NCI-H146 (cell line): ENCODE data around the gene OR5L2.
A peak's percentile ranks its signal among the peaks of the same experiment; 100 is the strongest.
"Not testable (repeated sequence)": the region's sequence is repeated elsewhere in the genome, so short reads cannot be mapped to it uniquely, and the experiment has no call there.

Experiments used
- DNase-seq: peaks from one replicate; lab custom pipeline; 2025; lab: John Stamatoyannopoulos, UW

The OR5L2 gene

GRCh38 chr11:55826919-55827318 lies at the start of gene OR5L2:
Gene OR5L2 (plus strand): TSS chr11:55827219. CDS start chr11:55827219, 0 bp downstream.
- no peak for DNase-seq

DNA sequence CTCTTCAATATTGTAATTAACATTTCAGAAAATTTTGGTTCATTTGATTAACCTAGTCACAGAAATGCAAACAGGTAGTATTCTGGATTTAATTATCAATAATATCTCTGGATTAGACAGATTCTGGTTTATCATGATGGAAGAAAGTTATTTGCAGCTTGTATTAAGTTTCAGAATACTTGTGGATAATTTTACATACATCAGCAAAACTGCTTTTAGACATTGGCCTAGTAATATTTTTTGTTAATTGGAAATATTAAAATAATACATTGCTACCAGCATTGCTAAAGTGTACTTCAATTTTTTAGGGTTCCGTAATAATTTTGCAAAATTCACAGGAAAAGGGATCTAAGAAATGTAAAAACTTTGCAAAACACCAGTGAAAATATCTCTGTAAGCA lies 35.4 kb upstream of the OR5L2 start:
- DNase-seq: no peak

GRCh38 chr11:55793321-55793720 lies 33.7 kb upstream of the OR5L2 start:
- no peak for DNase-seq

- DNase-seq: no peak
Measured at GRCh38 chr11:55795256-55795655, 31.8 kb upstream of the OR5L2 start, which contains the start of gene OR5D14. Gene OR5D14 (plus strand): TSS chr11:55795556. CDS start chr11:55795556, 0 bp downstream.

DNA sequence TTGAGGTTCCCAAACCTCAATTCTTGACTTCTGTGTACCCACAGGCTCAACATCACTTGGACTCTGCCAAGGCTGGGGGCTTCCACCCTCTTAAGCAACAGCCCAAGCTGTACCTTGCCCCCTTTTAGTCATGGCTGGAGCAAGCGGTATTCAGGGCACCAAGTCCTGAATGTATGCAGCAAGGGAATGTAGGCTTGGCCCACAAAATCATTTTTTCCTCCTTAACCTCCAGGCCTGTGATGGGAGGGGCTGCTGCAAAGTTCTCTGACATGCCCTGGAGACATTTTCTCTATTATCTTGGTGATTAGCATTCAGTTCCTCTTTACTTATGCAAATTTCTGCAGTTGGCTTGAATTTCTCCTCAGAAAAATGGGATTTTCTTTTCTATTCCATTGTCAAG lies 20.8 kb upstream of the OR5L2 start:
- DNase-seq: no peak

- DNase-seq: no peak
Measured at GRCh38 chr11:55811067-55811466, 16.0 kb upstream of the OR5L2 start, which contains the start of gene OR5L1. Gene OR5L1 (plus strand): TSS chr11:55811367. CDS start chr11:55811467, 100 bp downstream.

DNA sequence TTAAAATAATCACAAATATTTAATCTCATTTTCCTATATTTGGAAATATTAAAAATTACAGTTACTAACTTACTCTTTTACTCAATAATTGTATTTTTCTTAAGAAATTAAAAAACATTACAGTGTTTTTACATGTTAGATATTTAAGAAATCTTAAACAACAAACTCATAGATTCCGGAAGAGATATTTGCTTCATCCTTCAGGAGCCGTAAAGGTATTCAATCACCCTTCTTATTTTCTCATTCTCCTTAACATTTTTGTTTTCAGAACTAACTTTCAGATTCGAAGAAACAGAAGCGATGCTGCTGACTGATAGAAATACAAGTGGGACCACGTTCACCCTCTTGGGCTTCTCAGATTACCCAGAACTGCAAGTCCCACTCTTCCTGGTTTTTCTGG lies 7.7 kb upstream of the OR5L2 start, which contains the start of gene OR5D18:
OR5D18 (plus strand) TSS at position 301 of the 400 bp plus-strand sequence; CDS start at position 301, 0 bp downstream.
- DNase-seq: no peak

DNA sequence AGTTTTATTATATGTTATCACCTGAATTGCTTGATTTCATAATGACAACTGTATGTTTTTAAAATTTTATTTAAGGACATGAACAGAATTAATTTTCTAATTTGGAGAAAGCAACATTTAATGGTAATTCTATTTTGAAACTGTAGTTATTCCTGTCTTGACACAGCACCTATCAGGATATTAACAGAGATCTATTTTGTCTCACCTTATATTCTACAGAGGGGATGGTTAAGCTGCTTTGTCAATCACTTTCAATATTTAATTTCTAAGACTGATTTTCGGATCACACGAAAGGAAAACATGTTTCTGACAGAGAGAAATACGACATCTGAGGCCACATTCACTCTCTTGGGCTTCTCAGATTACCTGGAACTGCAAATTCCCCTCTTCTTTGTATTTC lies 11.4 kb downstream of the OR5L2 start, which contains the start of gene OR5D16:
OR5D16 (plus strand) TSS at position 301 of the 400 bp plus-strand sequence; CDS start at position 301, 0 bp downstream.
- no peak for DNase-seq

GRCh38 chr11:55847453-55847852 lies 20.4 kb downstream of the OR5L2 start:
- DNase-seq: no peak

GRCh38 chr11:55849037-55849436 lies 22.0 kb downstream of the OR5L2 start:
- no peak for DNase-seq

- no peak for DNase-seq
Measured at GRCh38 chr11:55852141-55852540, 25.1 kb downstream of the OR5L2 start.

DNA sequence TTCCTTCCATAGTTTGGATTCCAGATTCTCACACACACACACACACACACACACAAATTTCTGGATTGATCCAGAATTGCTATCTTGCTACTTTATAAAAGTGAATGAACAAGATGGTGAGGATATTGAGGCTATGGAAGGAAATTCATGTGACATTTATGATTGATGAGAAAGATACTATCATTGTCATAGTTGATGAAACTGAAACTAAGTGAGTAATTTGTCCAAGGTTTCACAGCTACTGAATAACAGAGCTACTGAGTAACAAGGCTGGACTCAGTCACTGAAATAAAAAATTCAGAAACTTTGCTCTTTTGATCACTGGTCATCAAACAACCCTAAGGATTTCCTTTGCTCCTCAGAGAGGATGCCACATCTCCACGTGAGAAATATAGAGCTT lies 27.7 kb downstream of the OR5L2 start:
- no peak for DNase-seq

DNA sequence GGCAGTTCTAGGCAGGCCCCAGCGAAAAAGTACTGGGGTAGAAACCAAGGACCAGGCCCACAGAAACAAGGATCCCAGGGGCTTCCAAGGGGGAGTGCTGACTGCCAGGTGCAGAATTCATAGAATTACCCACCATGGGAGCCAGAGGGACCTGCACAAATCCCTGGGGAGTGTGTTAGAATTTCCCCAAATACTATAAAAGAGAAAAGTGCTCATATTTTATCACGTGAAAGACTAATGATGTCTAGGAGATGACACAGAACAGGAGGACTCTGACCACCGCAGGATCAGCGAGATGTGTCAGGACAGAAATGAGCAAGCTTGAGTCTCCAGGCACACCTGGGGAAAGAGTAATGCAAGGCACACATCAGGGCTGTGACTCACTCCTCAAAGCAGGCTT lies 40.3 kb downstream of the OR5L2 start:
- DNase-seq: not testable (repeated sequence)

- DNase-seq: not testable (repeated sequence)
Measured at GRCh38 chr11:55872731-55873130, 45.7 kb downstream of the OR5L2 start.

GRCh38 chr11:55873146-55873545 lies 46.1 kb downstream of the OR5L2 start:
- peak; percentile 1 for DNase-seq
